K562 (cell line): Measurements from ENCODE around the gene PTP4A2. TPM values are rescaled to one million over a fixed set of nuclear protein-coding genes. Genes with fewer than 3 reads are reported as not detected.
"Not testable (repeated sequence)": the region's sequence is repeated elsewhere in the genome, so short reads cannot be mapped to it uniquely, and the experiment has no call there.

Source experiments
- ATAC-seq: fragments of 200-7000 bp; cut with Tn5 transposase; 3 replicates; pipeline ENCODE4 v1.9.1; 2020; ENCODE audit warnings: moderate library complexity
- BruUV-seq: library from RNA; stranded (reverse); fragments of 400-500 nt; replicated peaks from 2 replicates; lab custom pipeline; 2021; lab: Mats Ljungman, UMichigan
- CTCF ChIA-PET: fragments of 300-600 bp; formaldehyde crosslinking; extraction: SDS; loops from one replicate; lab custom pipeline; 2021; ENCODE audit warnings: low intra/inter-chr PET ratio; lab: Yijun Ruan, JAX
- POLR2A ChIA-PET: fragments of 300-600, 350-650 bp; sonication (Branson Sonifier 250); formaldehyde crosslinking; extraction: SDS; loops from one replicate; lab custom pipeline; 2021; ENCODE audit warnings: antibody characterized with exemption, inconsistent platforms; lab: Yijun Ruan, JAX
- DNase-seq, 4 experiments: peaks; one replicate each; pipeline versions ENCODE4 v3.0.0 to v3.0.0-alpha.2; 2011 to 2018; ENCODE audit warnings: low spot score in 3 of 4, mixed read lengths in 3 of 4; ENCODE audit errors: extremely low read depth in 1 of 4
- FAIRE-seq: peaks from 2 replicates; lab custom pipeline; 2011; peaks lifted over from hg19 to GRCh38; lab: Jason Lieb, UNC
- H2AFZ ChIP-seq: 2 replicates; pipeline ENCODE4 v1.6.0; 2011; ENCODE audit warnings: low read depth, low read length, control low read depth, inconsistent platforms
- H3K27ac ChIP-seq: fragments of 200-600 bp; 3 replicates; pipeline ENCODE4 v1.8.0; 2011; ENCODE audit warnings: low read depth, mild to moderate bottlenecking, control low read depth, inconsistent platforms, low read length, moderate library complexity, mixed read lengths; ENCODE audit errors: extremely low read depth
- H3K27me3 ChIP-seq, 2 experiments: fragments of 300-600 bp in 1 of 2; 2 replicates in 1 of 2; 3 replicates in 1 of 2; pipeline versions ENCODE4 v1.6.0 to v1.8.0; 2011; ENCODE audit warnings: inconsistent platforms in 2 of 2, low read length in 2 of 2, mild to moderate bottlenecking in 1 of 2, mixed read lengths in 1 of 2, moderate library complexity in 1 of 2; ENCODE audit not compliant: control insufficient read depth in 2 of 2, insufficient read depth in 2 of 2
- H3K36me3 ChIP-seq: fragments of 300-600 bp; 3 replicates; pipeline ENCODE4 v1.8.0; 2011; ENCODE audit warnings: mild to moderate bottlenecking, low read length, inconsistent platforms; ENCODE audit not compliant: control insufficient read depth, insufficient read depth
- H3K4me1 ChIP-seq, 2 experiments: fragments of 200-600 bp in 1 of 2; replicated peaks in 1 of 2; 2 replicates in 1 of 2; 3 replicates in 1 of 2; pipeline versions ENCODE4 v1.5.1 to v1.8.0; 2011; ENCODE audit warnings: inconsistent platforms in 2 of 2, low read length in 2 of 2, mild to moderate bottlenecking in 1 of 2, mixed read lengths in 1 of 2, moderate library complexity in 1 of 2; ENCODE audit not compliant: control insufficient read depth in 2 of 2, insufficient read depth in 2 of 2
- H3K4me2 ChIP-seq: 2 replicates; pipeline ENCODE4 v1.6.1; 2011; ENCODE audit warnings: low read length, control low read depth, inconsistent platforms, mixed read lengths; ENCODE audit not compliant: insufficient read depth
- H3K4me3 ChIP-seq: fragments of 200-600 bp; sonication (generic), shearing (Covaris generic); 2 replicates; pipeline ENCODE4 v1.5.1; 2016; ENCODE audit warnings: control low read depth, inconsistent platforms
- H3K79me2 ChIP-seq: fragments of 200-600 bp; 3 replicates; pipeline ENCODE4 v1.8.0; 2011; ENCODE audit warnings: low read length, inconsistent platforms; ENCODE audit not compliant: control insufficient read depth, insufficient read depth
- H3K9ac ChIP-seq, 2 experiments: 2 replicates each; pipeline versions ENCODE4 v1.6.0 to v1.6.1; 2011; ENCODE audit warnings: low read depth in 2 of 2, low read length in 2 of 2, control low read depth in 1 of 2, inconsistent platforms in 1 of 2, mild to moderate bottlenecking in 1 of 2, mixed read lengths in 1 of 2; ENCODE audit not compliant: insufficient read depth in 1 of 2
- H3K9me1 ChIP-seq: one replicate; pipeline ENCODE4 v1.6.0; 2011; ENCODE audit warnings: inconsistent platforms, mild to moderate bottlenecking, low read length, moderate library complexity; ENCODE audit not compliant: control insufficient read depth, insufficient read depth
- H3K9me3 ChIP-seq: replicated peaks from 2 replicates; pipeline ENCODE4 v1.5.1; 2011; ENCODE audit warnings: low read depth, low read length, inconsistent platforms; ENCODE audit not compliant: control insufficient read depth, insufficient read depth
- H4K20me1 ChIP-seq: replicated peaks from 2 replicates; pipeline ENCODE4 v1.6.1; 2011; ENCODE audit warnings: low read length, inconsistent platforms, mixed read lengths; ENCODE audit not compliant: control insufficient read depth, insufficient read depth
- NCOA2 ChIP-seq, 2 experiments: fragments of 450-650 bp; IDR thresholded peaks; 2 replicates each; pipeline ENCODE4 v1.6.1; 2018; ENCODE audit warnings: mild to moderate bottlenecking in 2 of 2, moderate library complexity in 1 of 2; ENCODE audit not compliant: partially characterized antibody in 2 of 2
- POLR2H ChIP-seq: IDR thresholded peaks from 2 replicates; pipeline ENCODE4 v1.6.1; 2016; ENCODE audit warnings: missing genetic modification characterization, low read depth, mild to moderate bottlenecking, control low read depth, missing compliant biosample characterization, moderate library complexity
- WGBS: fragments of 100-300 bp; shearing (Covaris generic); methylation state at CpG from one replicate; pipeline ENCODE4 v1.1.6; 2016; ENCODE audit warnings: low coverage, mixed read lengths; ENCODE audit not compliant: insufficient coverage; ENCODE audit errors: missing lambda C conversion rate; 5-methylcytosine and 5-hydroxymethylcytosine counted together
- in situ Hi-C: fragments of 300-500 bp; cut with MboI; formaldehyde crosslinking; loops from 4 replicates; pipeline ENCODE4 v1.15.0; 2018; ENCODE audit warnings: inconsistent platforms, mixed read lengths
- intact Hi-C: fragments of 100-400 bp; cut with micrococcal nuclease; formaldehyde crosslinking; loops from 2 replicates; pipeline ENCODE4 v1.14.2; 2022
- polyA plus RNA-seq, 8 experiments: library from polyadenylated mRNA; depleted of rRNA in 4 of 8; stranded (reverse) in 5 of 8; unstranded in 3 of 8; fragments of >200 nt; fragmentation: Nextera tagmentation in 2 of 8; fragmentation: Illumina TruSeq in 1 of 8; extraction: Ambion mirVana in 2 of 8; extraction: Trizol in 1 of 8; gene quantifications; 2 replicates each; pipeline versions ENCODE4 v1.2.1 to v1.2.3, GENCODE V29; 2011 to 2014; ENCODE audit warnings: inconsistent platforms in 1 of 8, missing spikeins in 1 of 8
- total RNA-seq, 7 experiments: library from RNA; depleted of rRNA in 6 of 7; stranded (reverse); fragments of >200 nt in 6 of 7; fragmentation: Illumina TruSeq in 2 of 7; extraction: Trizol in 2 of 7; gene quantifications; 2 replicates each; pipeline versions ENCODE4 v1.2.1 to v1.2.3, GENCODE V29; 2011 to 2021; ENCODE audit warnings: low replicate concordance in 1 of 7

Gene PTP4A2
- total and polyA plus RNA-seq, 9 of the 15 experiments (the other 6 are each of a cell fraction or from before 2014, with no cell fraction given) = 197 to 870 (median 480) TPM

- peaks cover 47% of the 10 kb centered on the region for H4K20me1 ChIP-seq
- H3K36me3 ChIP-seq = peaks cover 60% of the 10 kb centered on the region
Observed at GRCh38 chr1:31926252-31926651, 11.9 kb downstream of the PTP4A2 start.

DNA sequence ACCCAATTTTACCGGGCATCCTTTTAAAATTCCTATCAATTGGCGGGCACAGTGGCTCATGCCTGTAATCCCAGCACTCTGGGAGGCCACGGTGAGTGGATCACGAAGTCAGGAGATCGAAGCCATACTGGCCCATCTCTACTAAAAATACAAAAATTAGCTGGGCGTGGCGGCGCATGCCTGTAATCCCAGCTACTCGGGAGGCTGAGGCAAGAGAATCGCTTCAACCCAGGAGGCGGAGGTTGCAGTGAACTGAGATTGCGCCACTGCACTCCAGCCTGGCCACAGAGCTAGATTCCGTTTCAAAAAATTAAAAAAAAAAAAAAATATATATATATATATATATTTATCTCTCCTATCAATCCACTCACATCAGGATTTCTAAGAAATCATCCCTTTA, 12.3 kb downstream of the PTP4A2 start:
- H3K36me3 ChIP-seq = peaks cover 63% of the 10 kb centered on the region
- peaks cover 50 to 66% of the 10 kb centered on the region in 2 experiments for H3K4me1 ChIP-seq
- DNase-seq, H3K9me1 ChIP-seq, BruUV-seq, H3K9me3 ChIP-seq, H3K27me3 ChIP-seq, H3K4me3 ChIP-seq, FAIRE-seq, H3K27ac ChIP-seq, CTCF ChIA-PET, ATAC-seq, in situ Hi-C loops, H2AFZ ChIP-seq: not testable (repeated sequence)
- H4K20me1 ChIP-seq = peaks cover 43% of the 10 kb centered on the region
- H3K4me2 ChIP-seq = 0 out of 2 replicates have a peak overlapping the region, but pooled peaks have one; percentile 22
- peak overlapping the region in 1 of 2 experiments; percentile 11; a peak in 1 of 4 replicates for H3K9ac ChIP-seq
- POLR2A ChIA-PET = interaction anchor here (0.6 to 2.7 kb wide), 7 partner anchors 9 to 99 kb away, joined by 3 to 17 read pairs (median 12); partner anchors contain the start of gene PTP4A2
- H3K79me2 ChIP-seq = peaks cover 99% of the 10 kb centered on the region
- intact Hi-C loops = loop anchor here (5.0 kb wide), 1 partner anchor 36 kb away; no protein-coding TSS in a partner anchor
- 63% methylated on average over 13 of the region's 13 CpGs for WGBS

More at GRCh38 chr1:31926252-31926651, 11.9 kb downstream of the PTP4A2 start:
- no peak overlapping the region for H2AFZ ChIP-seq
- ChIA-PET POLR2A (interaction anchor here (0.6 to 2.7 kb wide), 9 partner anchors 9 to 99 kb away, joined by 3 to 17 read pairs (median 11); partner anchors contain the start of gene PTP4A2), CTCF (no interaction called here)
- no peak for DNase-seq
- WGBS = 50% methylated on average over 2 of the region's 2 CpGs
- in situ Hi-C loops (no loop called here), intact Hi-C loops (loop anchor here (5.0 kb wide), 1 partner anchor 36 kb away; no protein-coding TSS in a partner anchor)
- no peak for FAIRE-seq
- H3K4me2 ChIP-seq = no peak overlapping the region
- no peaks in the 10 kb centered on the region for H3K27me3 ChIP-seq
- peak overlapping the region; percentile 55; the same call in 2 of the 3 replicates for H3K27ac ChIP-seq
- no peaks in the 10 kb centered on the region for H3K9me1 ChIP-seq
- H3K9me3 ChIP-seq = no peaks in the 10 kb centered on the region
- peaks cover 99% of the 10 kb centered on the region for H3K79me2 ChIP-seq
- H3K4me3 ChIP-seq = no peak overlapping the region
- H3K4me1 ChIP-seq = peaks cover 50 to 70% of the 10 kb centered on the region in 2 experiments
- ATAC-seq = no peak
- no peak for TF ChIP-seq NCOA2 (IDR thresholded peaks at IDR 0.05; ENCODE audit: partially characterized antibody in 2 of 2)
- 0 out of 2 replicates have a peak, but pooled peaks have one; percentile 24 for TF ChIP-seq POLR2H (tag)
- no peak overlapping the region; a peak in 1 of 4 replicates for H3K9ac ChIP-seq
- no TSS peak for BruUV-seq
